Esophagus muscularis mucosa (tissue), 4 donors: ENCODE results near the gene HYAL1. TPM values are rescaled to one million over a fixed set of nuclear protein-coding genes. Genes with fewer than 3 reads are reported as not detected.

Experiments used
- DNase-seq: peaks from one replicate; pipeline ENCODE4 v3.0.0-alpha.2; 2017; ENCODE audit errors: extremely low spot score
- H3K27ac ChIP-seq, 4 donors: fragments of 200-600 bp; sonication (generic); replicated peaks in 1 of 4; 1 replicate in 3 of 4; 2 replicates in 1 of 4; pipeline ENCODE4 v1.5.1; 2016 to 2019; ENCODE audit warnings: mild to moderate bottlenecking in 1 of 4
- H3K27me3 ChIP-seq, 4 donors: fragments of 200-600 bp; sonication (generic); one replicate each; pipeline versions ENCODE4 v1.5.1 to v1.6.0; 2016 to 2019
- H3K36me3 ChIP-seq, 4 donors: fragments of 200-600 bp; sonication (generic); one replicate each; pipeline ENCODE4 v1.5.1; 2016 to 2019
- H3K4me1 ChIP-seq, 4 donors: fragments of 200-600 bp; sonication (generic); one replicate each; pipeline ENCODE4 v1.5.1; 2016 to 2019
- H3K4me3 ChIP-seq, 4 donors: fragments of 200-600 bp; sonication (generic); 1 replicate in 2 of 4; 2 replicates in 2 of 4; pipeline ENCODE4 v1.5.1; 2016 to 2019; ENCODE audit warnings: mild to moderate bottlenecking in 4 of 4, moderate library complexity in 1 of 4
- H3K9me3 ChIP-seq, 4 donors: fragments of 200-600 bp; sonication (generic); 1 replicate in 3 of 4; 2 replicates in 1 of 4; pipeline ENCODE4 v1.5.1; 2016 to 2019
- EP300 ChIP-seq: sonication (generic); formaldehyde crosslinking; IDR thresholded peaks from one replicate; pipeline ENCODE4 v1.6.1; 2017; ENCODE audit warnings: antibody characterized with exemption
- POLR2A ChIP-seq: fragments of 450-650 bp; IDR thresholded peaks from one replicate; pipeline ENCODE4 v1.6.1; 2017; ENCODE audit warnings: antibody characterized with exemption, moderate library complexity, mild to moderate bottlenecking, low read depth
- POLR2AphosphoS5 ChIP-seq, 2 donors: sonication (generic); formaldehyde crosslinking; IDR thresholded peaks; one replicate each; pipeline ENCODE4 v1.6.1; 2017; ENCODE audit warnings: antibody characterized with exemption in 2 of 2
- WGBS: methylation state at CpG from one replicate; pipeline ENCODE4 v1.1.5; 2018; 5-methylcytosine and 5-hydroxymethylcytosine counted together
- intact Hi-C: fragments of 100-400 bp; cut with DNase I; formaldehyde crosslinking; loops from one replicate; pipeline ENCODE4 v1.15.1; 2023
- total RNA-seq, 4 donors: library from RNA; depleted of rRNA; stranded (reverse); fragments of >200 nt; gene quantifications; one replicate each; pipeline versions ENCODE4 v1.1.0 to v1.2.1, GENCODE V29; 2016
- TF ChIP-seq, protein P1 (sequence below), 3 experiments: fragments of 200-600 bp in 2 of 3; fragments of 450-650 bp in 1 of 3; sonication (generic) in 2 of 3; IDR thresholded peaks; one replicate each; pipeline ENCODE4 v1.5.1; 2017 to 2019; ENCODE audit warnings: antibody characterized with exemption in 3 of 3, mild to moderate bottlenecking in 2 of 3, moderate library complexity in 1 of 3

HYAL1 gene
- total RNA-seq, 4 donors from 2014 or later: 8.3 to 15.6 (median 9.0) TPM

DNA sequence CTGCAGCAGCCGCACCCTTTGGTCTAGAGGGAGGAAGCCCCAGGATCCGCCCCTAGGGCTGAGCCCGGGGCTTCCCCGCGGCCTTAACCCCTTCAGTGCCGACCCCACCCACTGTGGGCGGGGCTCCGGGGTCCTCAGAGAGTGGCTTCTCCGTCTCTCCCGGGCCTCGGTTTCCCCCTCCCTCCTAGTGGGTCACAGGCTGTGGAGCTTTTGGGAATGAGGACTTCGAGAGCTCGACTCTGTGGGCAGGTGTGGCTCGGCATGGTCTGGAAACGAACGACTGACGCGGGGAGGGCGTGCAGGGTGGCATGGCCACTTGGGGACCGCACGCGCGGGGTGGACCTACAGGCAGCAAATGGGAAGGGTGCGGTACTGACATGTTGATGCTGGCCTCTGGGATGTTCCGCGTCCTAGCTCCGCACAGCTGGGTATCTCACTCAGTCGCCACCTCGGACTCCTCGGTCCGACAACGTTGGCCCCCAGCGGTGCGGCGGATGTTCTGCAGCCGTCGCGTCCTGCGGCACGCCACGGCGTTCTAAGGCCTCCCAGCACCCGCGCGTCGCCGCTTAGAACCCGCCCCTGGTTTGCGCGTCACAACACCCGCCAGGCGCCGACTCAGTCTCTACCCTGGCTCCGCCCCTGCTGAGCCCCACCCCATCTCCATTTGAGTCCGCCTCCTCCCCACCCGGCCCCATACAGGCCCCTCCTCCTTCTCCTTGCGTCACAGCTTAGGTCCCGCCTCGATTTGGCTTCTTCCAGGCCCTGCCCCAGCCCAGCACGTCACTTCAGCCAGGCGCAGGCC, 4.3 kb downstream of the HYAL1 start, which contains the start of the genes HYAL3 and NAA80:
TSS of gene HYAL3 (minus strand) at position 570 of the 802 bp plus-strand sequence. CDS start 3,803 bp downstream, outside the sequence.
TSS of gene NAA80 (minus strand) at position 570 of the 802 bp plus-strand sequence. CDS start 1,942 bp downstream, outside the sequence.
- WGBS: 1% methylated on average over 24 of the region's 61 CpGs
- H3K4me1 ChIP-seq: peaks cover 27 to 56% (median 52%) of the 10 kb centered on the region in 4 donors
- peak within 1 kb of the TSS; percentile 67 to 74 (median 72) for H3K4me3 ChIP-seq
- TF ChIP-seq, protein P1, sequence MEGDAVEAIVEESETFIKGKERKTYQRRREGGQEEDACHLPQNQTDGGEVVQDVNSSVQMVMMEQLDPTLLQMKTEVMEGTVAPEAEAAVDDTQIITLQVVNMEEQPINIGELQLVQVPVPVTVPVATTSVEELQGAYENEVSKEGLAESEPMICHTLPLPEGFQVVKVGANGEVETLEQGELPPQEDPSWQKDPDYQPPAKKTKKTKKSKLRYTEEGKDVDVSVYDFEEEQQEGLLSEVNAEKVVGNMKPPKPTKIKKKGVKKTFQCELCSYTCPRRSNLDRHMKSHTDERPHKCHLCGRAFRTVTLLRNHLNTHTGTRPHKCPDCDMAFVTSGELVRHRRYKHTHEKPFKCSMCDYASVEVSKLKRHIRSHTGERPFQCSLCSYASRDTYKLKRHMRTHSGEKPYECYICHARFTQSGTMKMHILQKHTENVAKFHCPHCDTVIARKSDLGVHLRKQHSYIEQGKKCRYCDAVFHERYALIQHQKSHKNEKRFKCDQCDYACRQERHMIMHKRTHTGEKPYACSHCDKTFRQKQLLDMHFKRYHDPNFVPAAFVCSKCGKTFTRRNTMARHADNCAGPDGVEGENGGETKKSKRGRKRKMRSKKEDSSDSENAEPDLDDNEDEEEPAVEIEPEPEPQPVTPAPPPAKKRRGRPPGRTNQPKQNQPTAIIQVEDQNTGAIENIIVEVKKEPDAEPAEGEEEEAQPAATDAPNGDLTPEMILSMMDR (IDR thresholded peaks at IDR 0.05): peak; percentile 14 to 58 (median 38)
- peak; percentile 92 for TF ChIP-seq POLR2A
- TF ChIP-seq POLR2AphosphoS5 (IDR thresholded peaks at IDR 0.05): peak; percentile 96 to 99
- TF ChIP-seq EP300: no peak
- intact Hi-C loops: no loop called here
- peak within 1 kb of the TSS; percentile 91 to 93 (median 92) for H3K27ac ChIP-seq
- peak; percentile 100 for DNase-seq
- peaks cover 0 to 9% (median 0%) of the 10 kb centered on the region in 4 donors for H3K36me3 ChIP-seq
- H3K9me3 ChIP-seq: no peaks in the 10 kb centered on the region
- no peaks in the 10 kb centered on the region for H3K27me3 ChIP-seq

DNA sequence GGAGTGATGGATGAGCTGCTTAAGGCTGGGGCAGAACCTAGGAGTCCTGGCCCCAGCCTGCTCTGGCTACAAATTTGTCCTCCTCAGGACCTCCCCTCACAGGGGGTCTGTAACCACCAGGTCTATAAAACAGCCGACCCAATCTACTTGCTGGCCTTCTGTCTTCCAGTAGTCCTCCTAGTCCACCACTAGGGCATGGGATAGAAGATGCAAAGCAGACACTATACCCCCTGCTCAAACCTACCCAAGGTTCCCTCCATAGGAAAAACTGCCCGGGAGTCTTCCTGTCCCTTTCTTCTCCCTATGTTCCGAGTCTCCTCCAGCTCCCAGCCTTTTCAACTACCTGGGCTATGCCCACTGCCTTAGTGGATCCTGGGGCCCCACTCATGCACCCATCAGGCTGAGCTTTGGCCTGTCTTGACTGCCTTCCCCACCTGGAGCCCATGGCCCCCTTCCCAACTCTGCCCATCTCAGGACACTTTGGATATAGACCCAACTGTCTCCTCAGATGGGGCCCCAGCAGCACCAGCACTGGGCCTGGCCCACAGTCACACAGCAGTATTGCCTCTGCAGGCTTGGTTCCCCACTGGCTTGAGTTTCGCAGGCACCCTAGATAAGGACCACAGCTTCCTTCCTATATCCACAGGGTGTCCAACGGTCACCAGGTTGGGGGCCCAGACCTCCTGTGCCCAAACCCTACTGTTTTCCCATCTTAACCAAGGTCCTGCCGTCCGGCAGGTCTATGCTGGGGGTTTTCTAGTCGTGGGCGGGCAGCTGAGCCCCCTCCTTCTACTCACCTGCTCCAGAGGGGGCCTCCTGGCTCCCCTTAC, 5.3 kb downstream of the HYAL1 start:
- intact Hi-C loops: no loop called here
- WGBS: 57% methylated on average over 9 of the region's 9 CpGs
- H3K27me3 ChIP-seq: no peaks in the 10 kb centered on the region
- H3K4me1 ChIP-seq: peaks cover 29 to 51% (median 47%) of the 10 kb centered on the region in 4 donors
- DNase-seq: no peak
- H3K36me3 ChIP-seq: peaks cover 0 to 9% (median 0%) of the 10 kb centered on the region in 4 donors
- no peaks in the 10 kb centered on the region for H3K9me3 ChIP-seq
- TF ChIP-seq, protein P1 (IDR thresholded peaks at IDR 0.05): peak in 1 of 3 experiments; percentile 9
- no peak for TF ChIP-seq EP300
- peak overlapping the region; percentile 67 to 74 (median 72) for H3K4me3 ChIP-seq
- H3K27ac ChIP-seq: peak overlapping the region; percentile 91 to 93 (median 92)

GRCh38 chr3:50297384-50297775, 6.0 kb downstream of the HYAL1 start:
- intact Hi-C loops: no loop called here
- peaks cover 0 to 9% (median 0%) of the 10 kb centered on the region in 4 donors for H3K36me3 ChIP-seq
- no peaks in the 10 kb centered on the region for H3K9me3 ChIP-seq
- 100% methylated on average over 2 of the region's 2 CpGs for WGBS
- DNase-seq: no peak
- no peak overlapping the region for H3K4me3 ChIP-seq
- H3K4me1 ChIP-seq: peaks cover 35 to 51% (median 47%) of the 10 kb centered on the region in 4 donors
- H3K27ac ChIP-seq: peak overlapping the region in 1 of 4 donors; percentile 92
- no peaks in the 10 kb centered on the region for H3K27me3 ChIP-seq
- TF ChIP-seq EP300: no peak

DNA sequence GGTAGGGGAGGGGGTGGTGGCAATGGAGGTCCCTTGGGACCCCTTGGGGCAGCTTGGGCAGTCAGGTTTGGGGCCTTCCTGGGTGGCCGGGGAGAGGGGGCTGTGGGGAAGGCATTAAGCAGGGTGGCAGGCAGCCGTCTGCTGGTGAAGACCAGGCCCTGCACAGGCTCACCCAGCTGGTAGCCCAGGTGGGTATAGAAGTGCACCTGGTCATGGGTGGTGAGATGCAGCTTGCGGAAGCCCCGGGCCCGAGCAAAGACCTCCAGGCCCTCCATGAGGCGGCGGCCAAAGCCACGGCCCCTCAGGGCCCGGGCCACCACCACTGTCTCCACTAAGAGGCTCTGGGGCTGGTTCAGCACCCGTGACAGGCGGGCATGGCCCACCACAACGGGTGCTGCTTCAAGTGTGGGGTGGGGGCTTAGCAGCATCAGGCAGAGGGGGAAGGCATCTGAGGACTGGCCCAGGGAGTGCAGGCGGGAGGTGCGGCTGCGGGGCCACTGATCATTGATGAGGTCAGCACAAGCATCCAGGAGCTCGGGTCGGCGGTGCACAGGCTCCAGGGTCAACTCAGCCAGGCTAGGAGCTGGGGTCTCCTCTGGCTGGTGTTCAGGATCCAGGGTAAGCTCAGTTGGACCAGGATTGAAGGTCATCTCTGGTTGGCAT, 6.5 kb downstream of the HYAL1 start:
- Histone ChIP-seq H3K36me3 (peaks cover 0 to 9% (median 0%) of the 10 kb centered on the region in 4 donors), H3K4me3 (no peak overlapping the region), H3K27me3 (no peaks in the 10 kb centered on the region), H3K4me1 (peaks cover 35 to 49% (median 43%) of the 10 kb centered on the region in 4 donors), H3K9me3 (no peaks in the 10 kb centered on the region), H3K27ac (no peak overlapping the region)
- WGBS: 95% methylated on average over 7 of the region's 18 CpGs
- TF ChIP-seq, protein P1 (IDR thresholded peaks at IDR 0.05): no peak
- TF ChIP-seq POLR2A: no peak
- TF ChIP-seq EP300: no peak
- no peak for TF ChIP-seq POLR2AphosphoS5 (IDR thresholded peaks at IDR 0.05)
- DNase-seq: no peak
- intact Hi-C loops: no loop called here
